ENCODE data around the gene DBNL. TPM values are rescaled to one million over a fixed set of nuclear protein-coding genes. Genes with fewer than 3 reads are reported as not detected.
A peak's percentile ranks its signal among the peaks of the same experiment; 100 is the strongest.
"Not testable (repeated sequence)": the region's sequence is repeated elsewhere in the genome, so short reads cannot be mapped to it uniquely, and the experiment has no call there.

Gene DBNL
- total and polyA plus RNA-seq, 8 donors: 22.1 to 53.7 (median 34.7) TPM

GRCh38 chr7:44040493-44040891 is 4.0 kb upstream of the DBNL start:
- H3K27me3 ChIP-seq; H3K36me3 ChIP-seq; intact Hi-C loops (cut with DNase I); H3K4me1 ChIP-seq; FAIRE-seq; H3K9me3 ChIP-seq: not testable (repeated sequence)
- Histone ChIP-seq H3K27ac (peak overlapping the region in 1 of 4 donors; percentile 60), H3K4me3 (peak overlapping the region in 3 of 4 donors; percentile 7 to 44 (median 37))
- ATAC-seq (peak; percentile 19 to 36 (median 32)), DNase-seq (peak in 5 of 6 donors; percentile 40 to 79 (median 58))
- peak in 1 of 4 donors; percentile 12 for TF ChIP-seq CTCF (IDR thresholded peaks at IDR 0.05)
- 2 to 4% methylated on average over 5 to 46 of the region's 46 CpGs for WGBS, 2 donors

- intact Hi-C loops (cut with DNase I): no loop called here
- FAIRE-seq: no peak
- no peak for DNase-seq
- TF ChIP-seq CTCF (IDR thresholded peaks at IDR 0.05): no peak
- H3K4me3 ChIP-seq: no peak overlapping the region
- no peaks in the 10 kb centered on the region for H3K27me3 ChIP-seq
- H3K4me1 ChIP-seq: peaks cover 0 to 14% (median 7%) of the 10 kb centered on the region in 3 donors
- WGBS, 2 donors: 100% methylated on average over 2 of the region's 2 CpGs
- no peak overlapping the region for H3K27ac ChIP-seq
- no peak for ATAC-seq
- H3K36me3 ChIP-seq: no peaks in the 10 kb centered on the region
- H3K9me3 ChIP-seq: no peaks in the 10 kb centered on the region
Observed at GRCh38 chr7:44042221-44042620, 2.3 kb upstream of the DBNL start.

GRCh38 chr7:44043902-44044301 is 600 bp upstream of the DBNL start:
- TF ChIP-seq CTCF (IDR thresholded peaks at IDR 0.05): no peak
- Histone ChIP-seq H3K36me3 (no peaks in the 10 kb centered on the region), H3K4me1 (peaks cover 0 to 14% (median 7%) of the 10 kb centered on the region in 3 donors), H3K4me3 (peak overlapping the region; percentile 81 to 98 (median 82)), H3K27me3 (no peaks in the 10 kb centered on the region), H3K9me3 (no peaks in the 10 kb centered on the region), H3K27ac (peak overlapping the region; percentile 79 to 87 (median 80))
- no peak for ATAC-seq
- intact Hi-C loops (cut with DNase I): no loop called here
- no peak for FAIRE-seq
- DNase-seq: peak in 1 of 6 donors; percentile 21
- WGBS, 2 donors: 6 to 8% methylated on average over 8 of the region's 8 CpGs

- peak overlapping the region in 3 of 4 donors; percentile 79 to 87 (median 81) for H3K27ac ChIP-seq
- intact Hi-C loops (cut with DNase I): no loop called here
- DNase-seq (no peak), FAIRE-seq (no peak), ATAC-seq (no peak)
- H3K4me3 ChIP-seq: peak overlapping the region; percentile 81 to 98 (median 82)
- no peak for TF ChIP-seq CTCF (IDR thresholded peaks at IDR 0.05)
- 21 to 23% methylated on average over 15 of the region's 15 CpGs for WGBS, 2 donors
- H3K9me3 ChIP-seq: no peaks in the 10 kb centered on the region
- H3K27me3 ChIP-seq: no peaks in the 10 kb centered on the region
- peaks cover 0 to 14% (median 7%) of the 10 kb centered on the region in 3 donors for H3K4me1 ChIP-seq
- H3K36me3 ChIP-seq: peaks cover 0 to 6% (median 0%) of the 10 kb centered on the region in 3 donors
Observed at GRCh38 chr7:44045226-44046014, 918 bp downstream of the DBNL start.

Data from pancreas (tissue), 10 donors.